Measurements from ENCODE around the gene PSMD10. TPM values are rescaled to one million over a fixed set of nuclear protein-coding genes. Genes with fewer than 3 reads are reported as not detected.

The PSMD10 gene
- total RNA-seq, 1 experiment from 2014 or later = 106 TPM

GRCh38 chrX:108072746-108073145, 18.6 kb downstream of the PSMD10 start:
- Histone ChIP-seq H3K9me2 (ENCODE audit: insufficient read depth) (no peaks in the 10 kb centered on the region), H3K79me2 (ENCODE audit: low read depth) (no peaks in the 10 kb centered on the region), H3F3A (ENCODE audit: insufficient read depth, low read depth) (peaks cover 11% of the 10 kb centered on the region; the same call in 1 of the 2 replicates), H3K27me3 (ENCODE audit: insufficient read depth, low read depth) (no peaks in the 10 kb centered on the region), H3K4me1 (replicated peaks; ENCODE audit: insufficient read depth) (peaks cover 19% of the 10 kb centered on the region), H3K36me3 (ENCODE audit: low read depth) (no peaks in the 10 kb centered on the region), H3K27ac (no peak overlapping the region), H3K4me2 (no peak overlapping the region), H4K20me1 (ENCODE audit: insufficient read depth) (no peaks in the 10 kb centered on the region), H2AFZ (no peak overlapping the region), H3K4me3 (no peak overlapping the region), H3K9me3 (ENCODE audit: insufficient read depth, low read depth) (no peaks in the 10 kb centered on the region)
- BruUV-seq (replicated peaks) = no TSS peak
- no peak for DNase-seq
- intact Hi-C loops (cut with micrococcal nuclease; ENCODE audit: unreplicated experiment) = loop anchor here (1.0 to 10.0 kb wide), 8 partner anchors 52 to 1200 kb away; partner anchors contain the start of gene NCBP2L
- no peak for TF ChIP-seq CTCF (conservative IDR thresholded peaks at IDR 0.05)
- no peak for TF ChIP-seq EZH2 (IDR thresholded peaks at IDR 0.05; ENCODE audit: low read depth)
- ChIA-PET CTCF (no interaction called here), POLR2A (ENCODE audit: unreplicated experiment) (no interaction called here)

- Histone ChIP-seq H2AFZ (no peak overlapping the region), H3F3A (ENCODE audit: insufficient read depth, low read depth) (peaks cover 11% of the 10 kb centered on the region; the same call in 1 of the 2 replicates), H3K9me3 (ENCODE audit: insufficient read depth, low read depth) (no peaks in the 10 kb centered on the region), H3K9me2 (ENCODE audit: insufficient read depth) (no peaks in the 10 kb centered on the region), H3K4me3 (no peak overlapping the region), H3K27me3 (ENCODE audit: insufficient read depth, low read depth) (no peaks in the 10 kb centered on the region), H3K4me2 (peak overlapping the region; percentile 34), H4K20me1 (ENCODE audit: insufficient read depth) (no peaks in the 10 kb centered on the region), H3K4me1 (replicated peaks; ENCODE audit: insufficient read depth) (peaks cover 19% of the 10 kb centered on the region), H3K36me3 (ENCODE audit: low read depth) (no peaks in the 10 kb centered on the region), H3K79me2 (ENCODE audit: low read depth) (no peaks in the 10 kb centered on the region), H3K27ac (no peak overlapping the region)
- no peak for TF ChIP-seq CTCF (conservative IDR thresholded peaks at IDR 0.05)
- no peak for DNase-seq
- POLR2A ChIA-PET (ENCODE audit: unreplicated experiment) = no interaction called here
- no TSS peak for BruUV-seq (replicated peaks)
- intact Hi-C loops (cut with micrococcal nuclease; ENCODE audit: unreplicated experiment) = loop anchor here (5.0 to 10.0 kb wide), 3 partner anchors 967 to 1199 kb away; no protein-coding TSS in a partner anchor
- CTCF ChIA-PET = interaction anchor here (1.2 kb wide), 1 partner anchor 36 kb away, joined by 3 read pairs; no protein-coding TSS in a partner anchor
These were observed 19.8 kb downstream of the PSMD10 start for GRCh38 chrX:108071578-108071977.

DNA sequence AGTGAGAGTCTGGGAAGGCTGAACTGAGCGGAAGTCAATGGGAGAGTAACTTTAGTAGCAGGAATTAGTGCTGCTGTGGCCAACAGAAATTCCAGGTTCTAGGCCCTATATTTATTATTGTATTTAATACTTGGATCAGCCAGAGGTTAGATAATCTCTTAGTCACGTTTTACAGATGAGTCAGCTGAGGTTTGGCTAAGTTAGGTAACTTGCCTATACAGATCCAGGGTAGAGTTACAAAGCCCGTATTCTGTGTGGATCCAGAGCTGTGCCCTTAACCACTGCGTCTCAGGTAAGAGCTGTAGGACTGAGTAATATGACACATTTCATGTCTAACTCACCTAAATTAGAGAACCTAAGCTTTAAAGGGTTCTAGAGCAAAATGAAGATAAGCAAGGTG, 20.5 kb downstream of the PSMD10 start:
- Histone ChIP-seq H4K20me1 (ENCODE audit: insufficient read depth) (no peaks in the 10 kb centered on the region), H3K4me2 (peak overlapping the region; percentile 36), H3F3A (ENCODE audit: insufficient read depth, low read depth) (peaks cover 11% of the 10 kb centered on the region; the same call in 1 of the 2 replicates), H3K9me3 (ENCODE audit: insufficient read depth, low read depth) (no peaks in the 10 kb centered on the region), H3K36me3 (ENCODE audit: low read depth) (no peaks in the 10 kb centered on the region), H3K27ac (peak overlapping the region; percentile 44; the same call in 1 of the 2 replicates), H3K4me1 (replicated peaks; ENCODE audit: insufficient read depth) (peaks cover 19% of the 10 kb centered on the region), H3K4me3 (no peak overlapping the region), H3K27me3 (ENCODE audit: insufficient read depth, low read depth) (no peaks in the 10 kb centered on the region), H2AFZ (no peak overlapping the region), H3K79me2 (ENCODE audit: low read depth) (no peaks in the 10 kb centered on the region), H3K9me2 (ENCODE audit: insufficient read depth) (no peaks in the 10 kb centered on the region)
- DNase-seq = peak; percentile 19 to 73
- ChIA-PET POLR2A (ENCODE audit: unreplicated experiment) (interaction anchor here (1.0 kb wide), 2 partner anchors 20 to 355 kb away, joined by 5 to 6 read pairs; partner anchors contain the start of genes ATG4A and PSMD10), CTCF (interaction anchor here (1.1 to 1.2 kb wide), 3 partner anchors 35 to 532 kb away, joined by 3 to 5 read pairs (median 3); no protein-coding TSS in a partner anchor)
- no TSS peak for BruUV-seq (replicated peaks)
- intact Hi-C loops (cut with micrococcal nuclease; ENCODE audit: unreplicated experiment) = loop anchor here (5.0 to 10.0 kb wide), 3 partner anchors 966 to 1199 kb away; no protein-coding TSS in a partner anchor
- no peak for TF ChIP-seq CTCF (conservative IDR thresholded peaks at IDR 0.05)
- TF ChIP-seq EZH2 (IDR thresholded peaks at IDR 0.05; ENCODE audit: low read depth) = no peak
